Chondrocyte (in vitro differentiated cells): ENCODE results near the gene SMS. TPM values are rescaled to one million over a fixed set of nuclear protein-coding genes. Genes with fewer than 3 reads are reported as not detected.
A peak's percentile ranks its signal among the peaks of the same experiment; 100 is the strongest.

ENCODE experiments used
- DNase-seq: peaks from one replicate; pipeline ENCODE4 v3.0.0; 2021; ENCODE audit warnings: mixed read lengths, low spot score
- H3K27ac Mint-ChIP-seq: one replicate; pipeline ENCODE4 v1.8.0; 2021; ENCODE audit warnings: mild to moderate bottlenecking, moderate library complexity, mixed read lengths; ENCODE audit not compliant: unreplicated experiment
- H3K27me3 Mint-ChIP-seq: 2 replicates; pipeline ENCODE4 v1.8.0; 2021; ENCODE audit warnings: low read depth, mixed read lengths
- H3K36me3 Mint-ChIP-seq: 2 replicates; pipeline ENCODE4 v1.8.0; 2021; ENCODE audit warnings: low read depth, mixed read lengths
- H3K4me1 Mint-ChIP-seq: 2 replicates; pipeline ENCODE4 v1.8.0; 2021; ENCODE audit warnings: low read depth, mild to moderate bottlenecking, mixed read lengths
- H3K4me3 Mint-ChIP-seq: one replicate; pipeline ENCODE4 v1.8.0; 2021; ENCODE audit warnings: mild to moderate bottlenecking, moderate library complexity, mixed read lengths; ENCODE audit not compliant: unreplicated experiment
- H3K9me3 Mint-ChIP-seq: 2 replicates; pipeline ENCODE4 v1.8.0; 2021; ENCODE audit warnings: low read depth, mixed read lengths
- CTCF ChIP-seq: fragments of 200-600 bp; sonication (generic); IDR thresholded peaks from 2 replicates; pipeline ENCODE4 v1.5.0; 2021; ENCODE audit warnings: antibody characterized with exemption, mild to moderate bottlenecking, moderate library complexity
- total RNA-seq: library from RNA; stranded (reverse); gene quantifications from 3 replicates; pipeline ENCODE4 v1.2.1, GENCODE V29; 2021

SMS gene
- total RNA-seq, 1 donor from 2014 or later = 131 TPM

- no peak for TF ChIP-seq CTCF
- DNase-seq = no peak
- Mint-ChIP-seq H3K36me3 (peaks cover 22% of the 10 kb centered on the region), H3K27me3 (no peaks in the 10 kb centered on the region), H3K9me3 (peaks cover 2% of the 10 kb centered on the region), H3K4me3 (no peak overlapping the region), H3K4me1 (peaks cover 12% of the 10 kb centered on the region), H3K27ac (peak overlapping the region; percentile 57)
These were observed 56.5 kb downstream of the SMS start for GRCh38 chrX:21996872-21997455.

GRCh38 chrX:21998037-21998436 is 57.5 kb downstream of the SMS start:
- H3K27ac Mint-ChIP-seq = no peak overlapping the region
- no peak overlapping the region for H3K4me3 Mint-ChIP-seq
- H3K27me3 Mint-ChIP-seq = no peaks in the 10 kb centered on the region
- no peak for TF ChIP-seq CTCF
- no peak for DNase-seq
- peaks cover 22% of the 10 kb centered on the region for H3K36me3 Mint-ChIP-seq
- peaks cover 12% of the 10 kb centered on the region for H3K4me1 Mint-ChIP-seq
- H3K9me3 Mint-ChIP-seq = peaks cover 7% of the 10 kb centered on the region

GRCh38 chrX:22004866-22005265 is 64.4 kb downstream of the SMS start:
- DNase-seq = no peak
- peaks cover 10% of the 10 kb centered on the region for H3K9me3 Mint-ChIP-seq
- H3K27me3 Mint-ChIP-seq = no peaks in the 10 kb centered on the region
- no peak for TF ChIP-seq CTCF
- no peak overlapping the region for H3K27ac Mint-ChIP-seq
- no peak overlapping the region for H3K4me3 Mint-ChIP-seq
- peaks cover 3% of the 10 kb centered on the region for H3K4me1 Mint-ChIP-seq
- peaks cover 37% of the 10 kb centered on the region for H3K36me3 Mint-ChIP-seq

- Mint-ChIP-seq H3K4me3 (no peak overlapping the region), H3K27ac (no peak overlapping the region), H3K9me3 (peaks cover 8% of the 10 kb centered on the region), H3K36me3 (peaks cover 13% of the 10 kb centered on the region), H3K27me3 (no peaks in the 10 kb centered on the region), H3K4me1 (no peaks in the 10 kb centered on the region)
- no peak for TF ChIP-seq CTCF
- no peak for DNase-seq
These were observed 71.5 kb downstream of the SMS start for GRCh38 chrX:22012051-22012450.

- no peaks in the 10 kb centered on the region for H3K4me1 Mint-ChIP-seq
- H3K27ac Mint-ChIP-seq = no peak overlapping the region
- peaks cover 8% of the 10 kb centered on the region for H3K9me3 Mint-ChIP-seq
- no peaks in the 10 kb centered on the region for H3K27me3 Mint-ChIP-seq
- no peak overlapping the region for H3K4me3 Mint-ChIP-seq
- no peak for TF ChIP-seq CTCF
- peaks cover 13% of the 10 kb centered on the region for H3K36me3 Mint-ChIP-seq
- DNase-seq = no peak
These were observed 72.4 kb downstream of the SMS start for GRCh38 chrX:22012931-22013330.
